HEK293 (cell line): Measurements from ENCODE around the gene PKLR.

Source experiments
- BCL11B ChIP-seq: fragments of 450-650 bp; formaldehyde crosslinking; IDR thresholded peaks from 2 replicates; pipeline ENCODE4 v1.5.1; 2016; ENCODE audit warnings: low read depth, missing biosample characterization, missing genetic modification characterization
- EGR2 ChIP-seq: fragments of 450-650 bp; formaldehyde crosslinking; IDR thresholded peaks from 2 replicates; pipeline ENCODE4 v1.5.1; 2016; ENCODE audit warnings: low read depth, missing biosample characterization, missing genetic modification characterization
- KLF10 ChIP-seq: fragments of 450-650 bp; IDR thresholded peaks from 2 replicates; pipeline ENCODE4 v1.5.1; 2018; ENCODE audit warnings: missing biosample characterization, mild to moderate bottlenecking, missing genetic modification characterization
- OSR2 ChIP-seq: fragments of 450-650 bp; formaldehyde crosslinking; IDR thresholded peaks from 2 replicates; pipeline ENCODE4 v1.5.1; 2016; ENCODE audit warnings: missing biosample characterization, missing genetic modification characterization
- PRDM2 ChIP-seq: fragments of 450-650 bp; formaldehyde crosslinking; IDR thresholded peaks from 2 replicates; pipeline ENCODE4 v1.5.1; 2016; ENCODE audit warnings: missing biosample characterization, missing genetic modification characterization, borderline replicate concordance
- PRDM4 ChIP-seq: fragments of 450-650 bp; formaldehyde crosslinking; IDR thresholded peaks from 2 replicates; pipeline ENCODE4 v1.5.1; 2017; ENCODE audit warnings: missing biosample characterization, missing genetic modification characterization
- PRDM6 ChIP-seq: fragments of 450-650 bp; formaldehyde crosslinking; IDR thresholded peaks from 2 replicates; pipeline ENCODE4 v1.5.1; 2017; ENCODE audit warnings: missing biosample characterization, missing genetic modification characterization
- SCRT2 ChIP-seq: fragments of 450-650 bp; formaldehyde crosslinking; IDR thresholded peaks from 2 replicates; pipeline ENCODE4 v1.5.1; 2016; ENCODE audit warnings: missing biosample characterization, missing genetic modification characterization
- SETDB1 ChIP-seq: IDR thresholded peaks from one replicate; pipeline ENCODE4 v1.6.1; 2017; ENCODE audit warnings: mild to moderate bottlenecking, low read length, moderate library complexity, mixed read lengths; ENCODE audit not compliant: insufficient read length
- TSHZ1 ChIP-seq: fragments of 450-650 bp; formaldehyde crosslinking; IDR thresholded peaks from 2 replicates; pipeline ENCODE4 v1.5.1; 2016; ENCODE audit warnings: missing biosample characterization, missing genetic modification characterization, borderline replicate concordance
- ZBTB10 ChIP-seq: fragments of 450-650 bp; formaldehyde crosslinking; IDR thresholded peaks from 2 replicates; pipeline ENCODE4 v1.5.1; 2016; ENCODE audit warnings: missing biosample characterization, missing genetic modification characterization
- ZBTB8A ChIP-seq: fragments of 450-650 bp; formaldehyde crosslinking; IDR thresholded peaks from 2 replicates; pipeline ENCODE4 v1.5.1; 2016; ENCODE audit warnings: missing biosample characterization, missing genetic modification characterization
- ZFHX2 ChIP-seq: fragments of 450-650 bp; formaldehyde crosslinking; conservative IDR thresholded peaks from 2 replicates; pipeline ENCODE4 v1.5.1; 2016; ENCODE audit warnings: missing biosample characterization, missing genetic modification characterization
- ZNF175 ChIP-seq: fragments of 450-650 bp; formaldehyde crosslinking; IDR thresholded peaks from 2 replicates; pipeline ENCODE4 v1.5.1; 2016; ENCODE audit warnings: missing biosample characterization, missing genetic modification characterization
- ZNF274 ChIP-seq, 2 experiments: fragments of 200-500 bp in 1 of 2; fragments of 450-650 bp in 1 of 2; sonication (Bioruptor generic) in 1 of 2; formaldehyde crosslinking in 1 of 2; IDR thresholded peaks; 2 replicates each; pipeline versions ENCODE4 v1.5.1 to v1.6.1; 2014 to 2016; ENCODE audit warnings: borderline replicate concordance in 1 of 2, inconsistent platforms in 1 of 2, low read length in 1 of 2, missing biosample characterization in 1 of 2, missing genetic modification characterization in 1 of 2
- ZNF544 ChIP-seq: fragments of 450-650 bp; formaldehyde crosslinking; IDR thresholded peaks from 2 replicates; pipeline ENCODE4 v1.5.0; 2017; ENCODE audit warnings: missing biosample characterization, missing genetic modification characterization
- ZNF585B ChIP-seq: fragments of 450-650 bp; formaldehyde crosslinking; IDR thresholded peaks from 2 replicates; pipeline ENCODE4 v1.5.1; 2016; ENCODE audit warnings: missing biosample characterization, missing genetic modification characterization
- ZNF660 ChIP-seq: fragments of 450-650 bp; IDR thresholded peaks from 2 replicates; pipeline ENCODE4 v1.5.1; 2018; ENCODE audit warnings: missing biosample characterization, mild to moderate bottlenecking, missing genetic modification characterization
- ZNF792 ChIP-seq: fragments of 450-650 bp; formaldehyde crosslinking; IDR thresholded peaks from 2 replicates; pipeline ENCODE4 v1.5.1; 2016; ENCODE audit warnings: missing biosample characterization, missing genetic modification characterization
- ZNF837 ChIP-seq: fragments of 450-650 bp; formaldehyde crosslinking; IDR thresholded peaks from 2 replicates; pipeline ENCODE4 v1.5.1; 2016; ENCODE audit warnings: missing biosample characterization, missing genetic modification characterization
- ZSCAN30 ChIP-seq: fragments of 450-650 bp; IDR thresholded peaks from 2 replicates; pipeline ENCODE4 v1.5.1; 2018; ENCODE audit warnings: missing biosample characterization, mild to moderate bottlenecking, missing genetic modification characterization, moderate library complexity

PKLR gene

GRCh38 chr1:155272466-155273342 is 28.5 kb downstream of the PKLR start (continued):
- TF ChIP-seq PRDM2 (tag by site-specific recombination), result no peak
- TF ChIP-seq BCL11B, result no peak
- 0 out of 2 replicates have a peak, but pooled peaks have one; percentile 44 for TF ChIP-seq ZBTB10
- no peak for TF ChIP-seq ZNF660
- TF ChIP-seq SCRT2 (tag by site-specific recombination), result peak; percentile 71
- peak; percentile 53 for TF ChIP-seq ZFHX2
- no peak for TF ChIP-seq KLF10
- TF ChIP-seq ZNF274 (IDR thresholded peaks at IDR 0.05; ENCODE audit: low read length), result no peak
- no peak for TF ChIP-seq ZNF274 (tag by site-specific recombination; IDR thresholded peaks at IDR 0.05; ENCODE audit: borderline replicate concordance)
- no peak for TF ChIP-seq PRDM6 (tag by site-specific recombination)
- TF ChIP-seq TSHZ1 (tag by site-specific recombination), result no peak
- 0 out of 2 replicates have a peak, but pooled peaks have one; percentile 34 for TF ChIP-seq ZNF175 (tag by site-specific recombination)
- peak; percentile 27; the same call in 1 of the 2 replicates for TF ChIP-seq ZBTB8A (tag by site-specific recombination)
- no peak for TF ChIP-seq ZNF792 (tag by site-specific recombination)
- no peak for TF ChIP-seq ZSCAN30
- no peak for TF ChIP-seq ZNF837 (tag by site-specific recombination)
- TF ChIP-seq PRDM4 (tag by site-specific recombination), result no peak
- TF ChIP-seq ZNF544, result no peak
- no peak for TF ChIP-seq SETDB1
- TF ChIP-seq ZNF585B, result peak; percentile 83
- no peak for TF ChIP-seq OSR2
- peak; percentile 66 for TF ChIP-seq EGR2 (tag by site-specific recombination)
